Measurements from ENCODE around the gene NMNAT3. TPM values are rescaled to one million over a fixed set of nuclear protein-coding genes. Genes with fewer than 3 reads are reported as not detected.

Gene NMNAT3
- total and polyA plus RNA-seq, 4 donors: 2.4 to 10.2 (median 3.4) TPM

GRCh38 chr3:139691619-139692018, 13.8 kb upstream of the NMNAT3 start:
- no peak overlapping the region for H3K9ac ChIP-seq (ENCODE audit: insufficient read depth in 1 of 2, low read length in 2 of 2)
- no peak for ATAC-seq (ENCODE audit: insufficient read depth, low FRiP score)
- no peak for DNase-seq
- TF ChIP-seq CTCF (IDR thresholded peaks at IDR 0.05; ENCODE audit: control extremely low read depth, extremely low read depth): no peak
- H3K36me3 ChIP-seq (ENCODE audit: control insufficient read depth in 4 of 4, insufficient read depth in 4 of 4, low read length in 4 of 4): no peaks in the 10 kb centered on the region
- H3K9me3 ChIP-seq (ENCODE audit: control insufficient read depth in 4 of 4, insufficient read depth in 3 of 4, low read length in 3 of 4): no peaks in the 10 kb centered on the region
- H3K4me3 ChIP-seq: no peak overlapping the region
- no peaks in the 10 kb centered on the region for H3K4me1 ChIP-seq (ENCODE audit: control insufficient read depth in 5 of 5, insufficient read depth in 5 of 5, low read length in 5 of 5)
- H3K27ac ChIP-seq (ENCODE audit: low read depth in 1 of 2, low read length in 1 of 2): no peak overlapping the region
- peaks cover 0 to 3% (median 0%) of the 10 kb centered on the region in 3 donors for H3K27me3 ChIP-seq (ENCODE audit: control insufficient read depth in 3 of 3, insufficient read depth in 3 of 3, low read length in 2 of 3)

- no peak overlapping the region for H3K9ac ChIP-seq (ENCODE audit: insufficient read depth in 1 of 2, low read length in 2 of 2)
- ATAC-seq (ENCODE audit: insufficient read depth, low FRiP score) (no peak), DNase-seq (no peak)
- no peaks in the 10 kb centered on the region for H3K9me3 ChIP-seq (ENCODE audit: control insufficient read depth in 4 of 4, insufficient read depth in 3 of 4, low read length in 3 of 4)
- 67 to 77% methylated on average over 7 of the region's 7 CpGs for WGBS, 2 donors
- H3K4me1 ChIP-seq (ENCODE audit: control insufficient read depth in 5 of 5, insufficient read depth in 5 of 5, low read length in 5 of 5): no peaks in the 10 kb centered on the region
- H3K4me3 ChIP-seq: no peak overlapping the region
- H3K27me3 ChIP-seq (ENCODE audit: control insufficient read depth in 3 of 3, insufficient read depth in 3 of 3, low read length in 2 of 3): peaks cover 0 to 3% (median 0%) of the 10 kb centered on the region in 3 donors
- H3K36me3 ChIP-seq (ENCODE audit: control insufficient read depth in 4 of 4, insufficient read depth in 4 of 4, low read length in 4 of 4): no peaks in the 10 kb centered on the region
- H3K27ac ChIP-seq (ENCODE audit: low read depth in 1 of 2, low read length in 1 of 2): no peak overlapping the region
- TF ChIP-seq CTCF (IDR thresholded peaks at IDR 0.05; ENCODE audit: control extremely low read depth, extremely low read depth): no peak
These were observed 12.0 kb upstream of the NMNAT3 start for GRCh38 chr3:139689708-139690228.

- H3K27ac ChIP-seq (ENCODE audit: low read depth in 1 of 2, low read length in 1 of 2): no peak overlapping the region
- TF ChIP-seq CTCF (IDR thresholded peaks at IDR 0.05; ENCODE audit: control extremely low read depth, extremely low read depth): no peak
- DNase-seq (no peak), ATAC-seq (ENCODE audit: insufficient read depth, low FRiP score) (no peak)
- no peak overlapping the region for H3K9ac ChIP-seq (ENCODE audit: insufficient read depth in 1 of 2, low read length in 2 of 2)
- H3K9me3 ChIP-seq (ENCODE audit: control insufficient read depth in 4 of 4, insufficient read depth in 3 of 4, low read length in 3 of 4): no peaks in the 10 kb centered on the region
- no peaks in the 10 kb centered on the region for H3K4me1 ChIP-seq (ENCODE audit: control insufficient read depth in 5 of 5, insufficient read depth in 5 of 5, low read length in 5 of 5)
- no peaks in the 10 kb centered on the region for H3K36me3 ChIP-seq (ENCODE audit: control insufficient read depth in 4 of 4, insufficient read depth in 4 of 4, low read length in 4 of 4)
- 48 to 50% methylated on average over 4 of the region's 4 CpGs for WGBS, 2 donors
- H3K27me3 ChIP-seq (ENCODE audit: control insufficient read depth in 3 of 3, insufficient read depth in 3 of 3, low read length in 2 of 3): peaks cover 0 to 3% (median 0%) of the 10 kb centered on the region in 3 donors
- no peak overlapping the region for H3K4me3 ChIP-seq
These were observed 11.3 kb upstream of the NMNAT3 start for GRCh38 chr3:139689122-139689521.

GRCh38 chr3:139687431-139687830, 9.7 kb upstream of the NMNAT3 start:
- WGBS, 2 donors: 34 to 65% methylated on average over 1 of the region's 1 CpG
- DNase-seq (no peak), ATAC-seq (ENCODE audit: insufficient read depth, low FRiP score) (no peak)
- Histone ChIP-seq H3K9ac (ENCODE audit: insufficient read depth in 1 of 2, low read length in 2 of 2) (no peak overlapping the region), H3K36me3 (ENCODE audit: control insufficient read depth in 4 of 4, insufficient read depth in 4 of 4, low read length in 4 of 4) (no peaks in the 10 kb centered on the region), H3K27me3 (ENCODE audit: control insufficient read depth in 3 of 3, insufficient read depth in 3 of 3, low read length in 2 of 3) (peaks cover 0 to 3% (median 0%) of the 10 kb centered on the region in 3 donors), H3K27ac (ENCODE audit: low read depth in 1 of 2, low read length in 1 of 2) (no peak overlapping the region), H3K4me1 (ENCODE audit: control insufficient read depth in 5 of 5, insufficient read depth in 5 of 5, low read length in 5 of 5) (no peaks in the 10 kb centered on the region), H3K4me3 (no peak overlapping the region), H3K9me3 (ENCODE audit: control insufficient read depth in 4 of 4, insufficient read depth in 3 of 4, low read length in 3 of 4) (no peaks in the 10 kb centered on the region)
- TF ChIP-seq CTCF (IDR thresholded peaks at IDR 0.05; ENCODE audit: control extremely low read depth, extremely low read depth): no peak
